GM12891 (cell line): ENCODE data around the gene PORCN.

Experiments used
- POLR2A ChIP-seq: IDR thresholded peaks from 2 replicates; pipeline ENCODE4 v1.6.1; 2011; ENCODE audit warnings: low read depth, low read length, control low read depth
- POLR2AphosphoS5 ChIP-seq: IDR thresholded peaks from 2 replicates; pipeline ENCODE4 v1.6.1; 2011; ENCODE audit warnings: low read depth, low read length, control low read depth

DNA sequence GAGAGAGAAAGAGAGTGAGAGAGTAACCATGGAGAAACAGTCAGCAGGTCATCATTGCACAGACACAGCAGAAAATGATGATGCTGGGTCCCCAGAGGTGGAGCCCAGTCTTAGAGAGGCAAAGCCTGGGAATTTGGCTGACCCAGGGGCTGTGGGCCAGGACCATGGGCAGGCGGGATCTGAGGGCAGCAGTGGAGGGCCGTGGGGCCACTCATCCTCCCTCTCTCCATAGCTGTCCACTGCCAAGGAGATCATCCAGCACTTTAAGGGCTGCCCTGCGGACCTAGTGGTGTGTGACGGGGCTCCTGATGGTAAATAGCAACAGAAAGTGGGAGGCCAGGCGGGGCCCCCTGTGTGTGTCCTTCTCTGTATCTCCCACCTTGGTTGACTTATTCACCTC, 30.0 kb upstream of the PORCN start:
- TF ChIP-seq POLR2AphosphoS5 = no peak
- no peak for TF ChIP-seq POLR2A
